IPS-18a (cell line): ENCODE results near the gene HIVEP2.

ENCODE experiments used
- H3K27ac ChIP-seq: one replicate; pipeline ENCODE4 v1.5.1; 2013; ENCODE audit warnings: low read length
- H3K27me3 ChIP-seq: one replicate; pipeline ENCODE4 v1.6.1; 2013; ENCODE audit warnings: mild to moderate bottlenecking, low read length; ENCODE audit not compliant: control insufficient read depth, insufficient read depth
- H3K36me3 ChIP-seq: one replicate; pipeline ENCODE4 v1.6.1; 2013; ENCODE audit warnings: low read depth, low read length; ENCODE audit not compliant: control insufficient read depth
- H3K4me1 ChIP-seq: one replicate; pipeline ENCODE4 v1.6.1; 2013; ENCODE audit warnings: low read depth, low read length; ENCODE audit not compliant: control insufficient read depth
- H3K4me3 ChIP-seq: one replicate; pipeline ENCODE4 v1.5.1; 2013; ENCODE audit warnings: low read length
- H3K9ac ChIP-seq: one replicate; pipeline ENCODE4 v1.6.1; 2013; ENCODE audit warnings: mild to moderate bottlenecking, low read length, moderate library complexity
- H3K9me3 ChIP-seq: one replicate; pipeline ENCODE4 v1.6.1; 2013; ENCODE audit warnings: low read depth, low read length; ENCODE audit not compliant: control insufficient read depth

The HIVEP2 gene

DNA sequence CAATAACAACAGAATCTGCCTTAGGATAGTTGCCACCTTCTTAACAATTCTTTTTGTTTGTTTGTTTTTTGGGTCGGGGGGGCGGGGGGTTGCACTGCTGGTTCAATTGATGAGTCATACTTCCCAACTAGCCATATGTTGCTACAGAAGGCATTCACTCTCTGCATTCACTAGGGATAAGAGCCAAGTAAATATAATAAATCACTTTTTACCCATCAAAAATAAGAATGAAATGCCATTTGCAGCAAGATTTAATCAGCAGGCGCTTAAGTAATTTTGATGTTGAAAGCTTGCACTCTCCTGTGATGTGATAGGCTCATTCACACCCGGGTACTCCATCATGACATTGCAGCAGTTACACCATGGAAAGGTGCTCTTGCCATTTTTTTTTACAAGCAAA lies 209.8 kb downstream of the HIVEP2 start:
- Histone ChIP-seq H3K27ac (no peak overlapping the region), H3K9ac (no peak overlapping the region), H3K9me3 (no peaks in the 10 kb centered on the region), H3K4me3 (no peak overlapping the region), H3K27me3 (no peaks in the 10 kb centered on the region), H3K36me3 (no peaks in the 10 kb centered on the region), H3K4me1 (peaks cover 4% of the 10 kb centered on the region)

DNA sequence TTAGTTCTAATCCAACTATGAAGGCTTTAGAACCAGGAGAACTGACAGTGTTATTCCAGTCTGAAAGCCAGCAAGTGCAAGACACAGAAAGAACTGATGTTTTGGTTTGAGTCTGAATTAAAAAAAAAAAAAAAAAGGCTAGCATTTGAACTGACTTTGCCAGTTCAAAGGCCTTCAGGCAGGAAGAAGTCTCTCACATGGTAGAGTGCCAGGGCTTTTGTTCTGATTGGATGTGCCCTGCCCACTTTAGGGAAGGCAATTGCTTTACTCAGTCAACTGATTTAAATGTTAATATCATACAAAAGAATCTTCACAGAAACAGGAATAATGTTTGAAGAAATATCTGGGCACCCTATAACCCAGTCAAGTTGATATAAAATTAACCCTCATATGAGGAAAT lies 212.2 kb downstream of the HIVEP2 start:
- Histone ChIP-seq H3K4me1 (peaks cover 4% of the 10 kb centered on the region), H3K9ac (no peak overlapping the region), H3K4me3 (no peak overlapping the region), H3K36me3 (no peaks in the 10 kb centered on the region), H3K27ac (no peak overlapping the region), H3K9me3 (no peaks in the 10 kb centered on the region), H3K27me3 (no peaks in the 10 kb centered on the region)

DNA sequence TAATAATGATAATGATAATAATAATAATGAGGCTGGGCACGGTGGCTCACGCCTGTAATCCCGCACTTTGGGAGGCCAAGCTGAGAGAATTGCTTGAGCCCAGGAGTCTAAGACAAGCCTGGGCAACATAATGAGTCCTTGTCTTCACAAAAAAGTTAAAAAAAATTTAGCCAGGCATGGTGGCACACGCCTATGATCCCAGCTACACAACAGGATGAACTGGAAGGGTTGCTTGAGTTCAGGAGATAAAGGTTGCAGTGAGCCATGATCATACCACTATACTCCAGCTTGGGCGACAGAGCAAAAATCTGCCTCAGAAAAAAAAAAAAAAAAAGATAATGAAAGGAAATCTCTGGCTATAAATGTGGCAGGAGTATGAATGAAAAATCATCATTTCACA lies 213.4 kb downstream of the HIVEP2 start:
- Histone ChIP-seq H3K4me1 (peaks cover 4% of the 10 kb centered on the region), H3K9ac (no peak overlapping the region)

DNA sequence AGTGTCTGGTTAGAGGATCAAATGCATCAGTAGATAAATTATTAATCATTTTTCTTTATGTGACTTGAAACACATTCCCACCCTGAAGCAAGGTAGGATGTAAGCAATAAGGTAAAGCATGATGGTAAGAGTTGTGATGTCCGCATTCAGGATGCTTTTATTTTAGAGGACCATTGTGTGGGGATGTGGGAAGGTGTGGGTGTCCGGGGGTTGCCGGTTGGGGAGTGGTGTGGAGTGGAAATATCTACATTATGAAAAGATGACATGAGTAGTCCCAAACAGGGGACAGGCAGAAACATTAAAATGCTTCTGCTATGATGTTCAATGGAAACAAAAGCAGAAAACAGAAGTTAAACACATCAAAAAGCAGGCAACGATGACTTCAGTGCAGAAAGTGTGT lies 215.4 kb downstream of the HIVEP2 start:
- Histone ChIP-seq H3K27ac (no peak overlapping the region), H3K9ac (no peak overlapping the region), H3K27me3 (no peaks in the 10 kb centered on the region), H3K36me3 (no peaks in the 10 kb centered on the region), H3K9me3 (no peaks in the 10 kb centered on the region), H3K4me3 (no peak overlapping the region), H3K4me1 (no peaks in the 10 kb centered on the region)

More for the DNA sequence above, 213.4 kb downstream of the HIVEP2 start:
- no peaks in the 10 kb centered on the region for H3K9me3 ChIP-seq
- H3K27ac ChIP-seq: no peak overlapping the region
- H3K36me3 ChIP-seq: no peaks in the 10 kb centered on the region
- no peaks in the 10 kb centered on the region for H3K27me3 ChIP-seq
- H3K4me3 ChIP-seq: no peak overlapping the region

DNA sequence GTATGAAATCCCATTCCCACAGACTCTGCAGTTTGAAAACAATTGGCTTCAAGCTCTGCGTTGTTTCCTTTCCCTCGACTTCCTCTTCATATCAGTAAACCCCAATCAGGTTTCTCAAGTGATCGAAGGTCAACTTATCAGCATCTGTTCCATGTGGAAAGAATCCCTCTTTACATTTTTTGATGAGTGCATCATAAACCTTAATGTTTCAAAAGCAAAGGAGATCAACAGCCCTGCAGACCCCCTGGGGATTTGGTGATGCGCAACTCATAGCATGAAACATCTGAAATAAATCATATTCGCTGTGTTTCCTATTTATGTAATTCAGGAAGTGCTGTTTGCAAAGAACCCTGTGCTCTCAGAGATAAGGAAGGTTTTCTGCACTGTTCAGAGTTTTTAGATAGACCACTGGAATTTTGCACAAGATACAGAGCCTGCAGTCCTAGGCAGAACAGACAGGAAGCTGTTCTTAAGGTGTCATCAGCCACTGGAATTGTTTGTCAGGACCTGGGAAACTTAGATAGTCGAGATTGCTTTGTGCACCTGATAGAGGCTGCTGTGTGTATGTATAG lies 216.0 kb downstream of the HIVEP2 start:
- Histone ChIP-seq H3K9ac (no peak overlapping the region), H3K4me3 (no peak overlapping the region), H3K27me3 (no peaks in the 10 kb centered on the region), H3K9me3 (no peaks in the 10 kb centered on the region), H3K27ac (no peak overlapping the region), H3K4me1 (no peaks in the 10 kb centered on the region), H3K36me3 (no peaks in the 10 kb centered on the region)

DNA sequence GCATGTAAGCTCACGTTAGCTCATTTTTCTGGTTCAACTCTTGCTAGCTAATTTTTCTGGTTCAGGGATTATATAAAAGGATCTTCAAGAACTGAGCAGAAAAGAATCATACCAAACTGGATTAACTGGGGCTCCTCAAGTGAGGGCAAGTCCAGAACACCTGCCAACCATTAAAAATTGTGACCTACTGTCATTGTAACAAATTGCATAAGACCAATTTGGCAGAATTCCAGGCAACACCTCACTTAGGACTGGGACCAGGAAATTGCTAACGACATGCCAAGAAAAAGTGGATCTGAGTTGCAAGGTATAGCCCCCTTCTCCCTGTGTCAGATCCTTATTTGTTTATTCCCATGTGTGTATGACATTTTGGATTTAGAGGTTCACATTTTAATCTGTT lies 216.6 kb downstream of the HIVEP2 start:
- Histone ChIP-seq H3K4me1 (no peaks in the 10 kb centered on the region), H3K9ac (no peak overlapping the region), H3K4me3 (no peak overlapping the region), H3K27ac (no peak overlapping the region), H3K36me3 (no peaks in the 10 kb centered on the region), H3K27me3 (no peaks in the 10 kb centered on the region), H3K9me3 (no peaks in the 10 kb centered on the region)

DNA sequence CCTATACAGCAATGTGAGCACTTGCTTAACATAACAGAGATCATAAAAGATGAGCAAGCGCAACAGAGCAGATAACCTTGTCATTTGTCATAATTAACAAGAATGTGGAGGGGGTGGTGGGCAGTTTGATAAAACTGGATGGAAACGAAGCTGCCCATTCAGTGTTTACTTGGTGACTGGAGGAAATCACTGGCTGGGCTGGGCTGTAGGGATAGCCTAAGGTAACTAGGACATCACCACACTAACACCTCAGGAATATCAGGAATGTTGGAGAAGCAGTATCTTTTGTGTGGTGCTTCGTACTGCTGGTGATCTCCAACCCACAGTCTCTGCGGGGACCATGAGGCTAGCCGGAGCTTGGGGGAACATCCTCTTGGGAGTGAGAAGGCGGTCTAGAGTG lies 218.4 kb downstream of the HIVEP2 start:
- no peaks in the 10 kb centered on the region for H3K4me1 ChIP-seq
- H3K9me3 ChIP-seq: no peaks in the 10 kb centered on the region
- H3K27ac ChIP-seq: no peak overlapping the region
- no peak overlapping the region for H3K4me3 ChIP-seq
- H3K36me3 ChIP-seq: no peaks in the 10 kb centered on the region
- no peaks in the 10 kb centered on the region for H3K27me3 ChIP-seq
- no peak overlapping the region for H3K9ac ChIP-seq

DNA sequence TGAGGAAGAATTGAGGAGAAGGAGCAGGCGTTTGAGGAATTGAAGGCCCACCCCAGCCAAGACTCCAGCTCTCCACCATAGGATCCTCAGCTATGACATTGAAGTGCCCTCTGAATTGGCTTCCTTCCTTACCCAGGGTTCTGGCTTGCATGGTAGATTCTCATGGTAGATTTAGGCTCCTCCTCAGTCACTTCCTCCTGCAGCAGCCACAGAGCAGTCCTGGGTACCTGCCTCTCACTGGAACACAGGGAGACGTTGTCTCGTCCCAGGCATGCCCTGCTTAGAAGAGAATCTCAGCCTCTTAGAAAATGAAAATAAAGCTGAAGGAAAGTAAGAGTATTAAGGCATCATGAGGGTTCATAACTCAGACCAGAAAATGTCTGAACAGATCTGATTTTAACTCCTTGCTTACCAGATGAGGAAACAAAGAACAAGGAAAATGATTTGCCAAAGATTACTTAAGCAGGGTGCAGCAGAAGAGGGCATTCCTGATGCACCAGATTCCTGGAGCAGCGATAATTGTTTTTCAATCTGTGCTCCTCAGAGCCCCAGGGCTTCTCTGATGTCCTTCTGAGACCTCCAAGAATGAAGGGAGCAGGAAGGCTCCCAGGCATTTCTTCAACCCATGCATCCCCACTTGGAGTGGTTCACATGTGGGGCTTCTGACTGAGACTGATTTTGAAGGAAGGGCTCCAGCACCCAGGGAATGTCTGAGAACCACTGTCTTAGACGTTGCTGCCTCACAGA lies 219.8 kb downstream of the HIVEP2 start:
- Histone ChIP-seq H3K27me3 (no peaks in the 10 kb centered on the region), H3K9me3 (no peaks in the 10 kb centered on the region), H3K36me3 (no peaks in the 10 kb centered on the region), H3K27ac (no peak overlapping the region), H3K4me1 (no peaks in the 10 kb centered on the region), H3K4me3 (no peak overlapping the region), H3K9ac (no peak overlapping the region)

DNA sequence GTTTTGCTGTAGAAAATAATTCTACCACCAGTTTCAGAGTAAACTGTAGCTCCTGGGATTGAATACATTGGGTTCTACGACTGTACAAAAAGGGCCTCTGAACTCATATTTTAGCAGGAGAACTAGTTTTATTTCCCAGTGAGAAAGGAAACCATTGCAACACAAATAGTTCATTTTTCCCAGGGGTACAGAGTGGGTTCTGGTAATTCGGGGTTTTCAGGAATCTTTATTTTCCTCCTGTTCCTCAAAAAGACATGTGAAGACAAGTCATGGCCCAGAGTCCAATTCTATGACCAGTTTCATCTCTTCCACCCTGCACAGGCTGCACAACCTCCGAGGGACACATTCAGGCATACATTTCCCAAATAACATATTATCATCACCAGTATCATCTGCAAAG lies 222.1 kb downstream of the HIVEP2 start:
- H3K4me3 ChIP-seq: no peak overlapping the region
- H3K27ac ChIP-seq: no peak overlapping the region
- no peaks in the 10 kb centered on the region for H3K27me3 ChIP-seq
- H3K36me3 ChIP-seq: no peaks in the 10 kb centered on the region
- no peaks in the 10 kb centered on the region for H3K4me1 ChIP-seq
- no peaks in the 10 kb centered on the region for H3K9me3 ChIP-seq
- no peak overlapping the region for H3K9ac ChIP-seq

DNA sequence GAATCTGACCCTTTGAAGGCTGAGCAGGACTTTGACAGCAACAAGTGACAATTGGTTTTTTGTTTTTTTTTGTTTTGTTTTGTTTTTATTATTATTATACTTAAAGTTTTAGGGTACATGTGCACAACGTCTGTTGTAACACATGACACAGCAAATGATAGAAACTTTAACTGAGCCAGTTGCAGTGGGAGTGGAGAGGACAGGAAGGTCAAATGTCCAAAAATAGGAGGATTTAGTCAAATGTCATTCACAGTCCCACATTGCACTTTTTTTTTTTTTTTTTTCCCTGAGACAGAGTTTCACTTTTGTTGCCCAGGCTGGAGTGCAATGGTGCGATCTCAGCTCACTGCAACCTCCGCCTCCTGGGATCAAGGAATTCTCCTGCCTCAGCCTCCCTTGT lies 223.0 kb downstream of the HIVEP2 start:
- Histone ChIP-seq H3K9me3 (no peaks in the 10 kb centered on the region), H3K4me1 (no peaks in the 10 kb centered on the region), H3K27ac (no peak overlapping the region), H3K36me3 (no peaks in the 10 kb centered on the region), H3K4me3 (no peak overlapping the region), H3K27me3 (no peaks in the 10 kb centered on the region), H3K9ac (no peak overlapping the region)

DNA sequence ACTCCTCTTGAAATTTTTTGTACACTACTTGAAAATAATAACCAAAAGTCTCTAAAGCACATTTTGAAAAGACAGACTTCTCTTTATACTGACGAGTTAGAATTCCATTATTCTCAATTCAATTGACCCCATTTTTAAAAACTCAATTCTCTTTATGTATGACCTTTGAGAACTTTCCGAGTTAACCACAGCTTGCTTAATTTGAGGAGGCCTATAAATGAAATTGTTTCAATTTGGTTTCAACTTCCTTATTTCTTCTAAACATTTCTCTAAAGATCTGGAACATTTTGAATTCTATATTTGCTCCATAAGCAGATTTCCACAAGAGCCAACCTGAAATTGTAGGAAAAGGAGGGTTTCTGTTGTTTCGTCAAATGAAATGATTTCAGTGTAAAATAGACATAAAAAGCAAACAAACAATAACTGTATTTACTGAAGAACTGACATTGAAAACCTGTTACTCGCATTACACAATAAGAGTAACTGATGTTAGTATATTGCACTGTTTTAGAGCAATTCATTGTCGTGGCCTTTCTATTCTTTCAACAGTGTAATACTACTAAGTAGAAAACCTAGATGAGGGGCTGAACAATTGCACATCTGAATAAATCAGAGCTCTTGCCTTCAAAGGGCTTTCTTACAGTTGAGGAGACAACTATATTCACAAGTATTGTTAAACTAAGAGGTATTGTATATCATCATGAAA lies 223.6 kb downstream of the HIVEP2 start:
- Histone ChIP-seq H3K9ac (no peak overlapping the region), H3K27ac (no peak overlapping the region), H3K4me1 (no peaks in the 10 kb centered on the region), H3K9me3 (no peaks in the 10 kb centered on the region), H3K27me3 (no peaks in the 10 kb centered on the region), H3K36me3 (no peaks in the 10 kb centered on the region), H3K4me3 (no peak overlapping the region)
